ENCODE measurements around the gene C2CD3. TPM values are rescaled to one million over a fixed set of nuclear protein-coding genes. Genes with fewer than 3 reads are reported as not detected.

The C2CD3 gene
- total RNA-seq, 1 donor from 2014 or later: 25.2 TPM

DNA sequence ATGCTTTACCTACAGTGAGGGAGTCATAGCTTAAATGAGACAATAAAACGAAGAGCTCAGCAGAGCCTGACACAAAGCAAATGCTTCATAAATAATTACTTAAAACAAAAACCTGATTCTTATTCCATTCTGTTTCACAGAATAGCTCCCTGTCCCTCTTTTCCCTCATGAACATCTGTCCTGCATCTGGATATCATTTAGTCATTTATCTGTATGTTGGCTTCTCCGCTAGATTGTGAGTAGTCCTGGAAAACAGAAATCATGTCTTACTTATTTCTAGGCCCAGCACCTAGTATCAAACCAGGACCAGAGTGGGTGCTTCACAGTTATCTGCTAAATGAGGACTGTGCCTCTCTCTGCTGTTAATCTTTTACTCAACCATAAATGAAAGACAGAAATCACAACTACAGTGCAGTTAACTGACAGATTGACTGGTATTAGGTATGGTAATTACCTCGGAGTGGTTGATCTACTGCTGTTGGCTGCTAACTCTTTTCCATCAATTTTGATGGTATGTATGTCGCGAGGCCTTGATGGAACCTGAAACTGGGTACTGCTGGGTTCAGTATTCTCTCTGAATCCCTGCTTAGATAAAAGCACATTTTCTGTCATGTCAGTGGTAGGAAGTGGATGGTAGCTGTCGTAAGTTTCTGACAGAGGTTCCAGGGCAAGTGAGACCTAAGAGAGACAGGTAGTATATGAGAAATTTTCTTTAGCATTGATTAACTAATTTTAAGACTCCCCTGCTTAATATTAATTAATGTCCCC lies 31.5 kb downstream of the C2CD3 start:
- TF ChIP-seq, protein P1, sequence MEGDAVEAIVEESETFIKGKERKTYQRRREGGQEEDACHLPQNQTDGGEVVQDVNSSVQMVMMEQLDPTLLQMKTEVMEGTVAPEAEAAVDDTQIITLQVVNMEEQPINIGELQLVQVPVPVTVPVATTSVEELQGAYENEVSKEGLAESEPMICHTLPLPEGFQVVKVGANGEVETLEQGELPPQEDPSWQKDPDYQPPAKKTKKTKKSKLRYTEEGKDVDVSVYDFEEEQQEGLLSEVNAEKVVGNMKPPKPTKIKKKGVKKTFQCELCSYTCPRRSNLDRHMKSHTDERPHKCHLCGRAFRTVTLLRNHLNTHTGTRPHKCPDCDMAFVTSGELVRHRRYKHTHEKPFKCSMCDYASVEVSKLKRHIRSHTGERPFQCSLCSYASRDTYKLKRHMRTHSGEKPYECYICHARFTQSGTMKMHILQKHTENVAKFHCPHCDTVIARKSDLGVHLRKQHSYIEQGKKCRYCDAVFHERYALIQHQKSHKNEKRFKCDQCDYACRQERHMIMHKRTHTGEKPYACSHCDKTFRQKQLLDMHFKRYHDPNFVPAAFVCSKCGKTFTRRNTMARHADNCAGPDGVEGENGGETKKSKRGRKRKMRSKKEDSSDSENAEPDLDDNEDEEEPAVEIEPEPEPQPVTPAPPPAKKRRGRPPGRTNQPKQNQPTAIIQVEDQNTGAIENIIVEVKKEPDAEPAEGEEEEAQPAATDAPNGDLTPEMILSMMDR (IDR thresholded peaks at IDR 0.05): no peak
- Mint-ChIP-seq H3K27ac (ENCODE audit: unreplicated experiment) (peak overlapping the region; percentile 89), H3K27me3 (ENCODE audit: unreplicated experiment) (no peaks in the 10 kb centered on the region), H3K4me3 (ENCODE audit: unreplicated experiment) (no peak overlapping the region), H3K9me3 (ENCODE audit: unreplicated experiment) (no peaks in the 10 kb centered on the region), H3K4me1 (ENCODE audit: unreplicated experiment) (peaks cover 59% of the 10 kb centered on the region), H3K36me3 (ENCODE audit: unreplicated experiment) (peaks cover 5% of the 10 kb centered on the region)
- DNase-seq (ENCODE audit: extremely low spot score, unreplicated experiment): no peak

DNA sequence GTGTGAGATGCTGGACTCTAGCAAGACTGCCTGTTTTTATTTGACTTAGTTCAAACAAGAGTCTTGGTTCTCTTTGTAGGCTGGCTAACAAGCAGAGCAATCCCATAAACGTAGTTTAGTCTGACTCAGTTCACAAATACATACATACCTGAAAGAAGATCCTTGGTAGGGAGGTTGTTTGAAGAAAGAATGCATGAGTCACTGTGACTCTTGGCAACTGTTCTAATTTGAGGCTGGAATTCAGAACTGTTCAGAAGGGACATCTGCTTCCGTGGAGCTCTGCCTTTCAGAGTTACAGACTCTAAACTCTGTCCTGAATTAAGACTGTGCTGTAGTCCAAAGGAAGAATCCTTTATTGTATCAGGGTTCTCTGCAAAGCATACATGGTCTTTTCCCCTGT lies 32.2 kb downstream of the C2CD3 start:
- Mint-ChIP-seq H3K36me3 (ENCODE audit: unreplicated experiment) (peaks cover 5% of the 10 kb centered on the region), H3K4me1 (ENCODE audit: unreplicated experiment) (peaks cover 61% of the 10 kb centered on the region), H3K9me3 (ENCODE audit: unreplicated experiment) (no peaks in the 10 kb centered on the region), H3K27ac (ENCODE audit: unreplicated experiment) (peak overlapping the region; percentile 89), H3K4me3 (ENCODE audit: unreplicated experiment) (no peak overlapping the region), H3K27me3 (ENCODE audit: unreplicated experiment) (no peaks in the 10 kb centered on the region)
- DNase-seq (ENCODE audit: extremely low spot score, unreplicated experiment): no peak
- TF ChIP-seq, protein P1 (IDR thresholded peaks at IDR 0.05): no peak

DNA sequence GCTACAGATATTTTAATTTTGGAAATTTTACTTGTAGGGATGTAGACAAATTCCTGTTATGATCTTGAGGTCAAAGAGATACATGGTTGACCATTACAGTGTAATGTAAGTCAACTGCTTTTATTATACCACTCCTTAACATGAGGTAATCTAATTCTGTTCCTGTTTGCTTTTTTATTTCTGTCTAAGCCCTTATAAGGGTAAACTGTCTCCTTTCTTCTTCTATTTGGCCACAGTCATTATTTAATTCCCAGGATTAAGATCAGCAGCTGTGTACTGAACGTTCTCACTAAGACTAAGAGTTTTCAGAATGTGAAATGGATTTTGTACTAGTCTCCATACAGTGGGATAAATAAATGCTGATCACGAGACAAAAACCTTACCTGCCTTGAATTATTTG lies 32.8 kb downstream of the C2CD3 start:
- H3K27ac Mint-ChIP-seq (ENCODE audit: unreplicated experiment): peak overlapping the region; percentile 89
- peaks cover 5% of the 10 kb centered on the region for H3K36me3 Mint-ChIP-seq (ENCODE audit: unreplicated experiment)
- TF ChIP-seq, protein P1 (IDR thresholded peaks at IDR 0.05): no peak
- DNase-seq (ENCODE audit: extremely low spot score, unreplicated experiment): no peak
- peaks cover 61% of the 10 kb centered on the region for H3K4me1 Mint-ChIP-seq (ENCODE audit: unreplicated experiment)
- no peak overlapping the region for H3K4me3 Mint-ChIP-seq (ENCODE audit: unreplicated experiment)
- H3K9me3 Mint-ChIP-seq (ENCODE audit: unreplicated experiment): no peaks in the 10 kb centered on the region
- no peaks in the 10 kb centered on the region for H3K27me3 Mint-ChIP-seq (ENCODE audit: unreplicated experiment)

DNA sequence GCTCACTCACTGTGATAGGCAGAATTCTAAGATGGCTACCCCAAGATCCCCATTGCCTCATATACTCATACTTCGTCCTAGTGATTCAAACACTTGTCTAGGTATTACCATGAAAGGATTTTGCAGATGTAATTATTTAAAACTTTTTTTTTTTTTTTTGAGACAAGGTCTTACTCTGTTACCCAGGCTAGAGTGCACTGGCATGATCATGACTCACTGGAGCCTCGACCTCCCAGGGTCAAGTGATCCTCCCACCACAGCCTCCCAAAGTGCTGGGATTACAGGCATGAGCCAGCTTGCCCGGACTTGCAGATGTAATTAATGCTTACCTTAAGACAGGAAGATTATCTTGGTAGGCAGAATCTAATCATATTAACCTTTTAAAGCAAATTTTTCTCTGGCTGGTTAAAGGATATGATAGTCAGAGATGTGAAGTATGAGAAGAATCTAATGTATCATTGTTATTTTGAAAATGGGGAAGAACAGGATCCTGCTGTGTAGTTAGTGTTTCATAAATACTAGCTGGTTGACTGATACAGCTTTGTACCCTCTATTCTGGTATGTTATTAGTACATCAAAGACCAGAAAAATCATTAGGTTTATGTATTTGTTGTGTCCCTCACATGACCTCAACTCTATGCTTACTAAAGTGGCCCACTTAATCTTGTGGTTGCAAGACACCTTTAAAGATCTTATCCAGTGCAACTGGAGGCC lies 35.5 kb downstream of the C2CD3 start:
- Mint-ChIP-seq H3K27me3 (ENCODE audit: unreplicated experiment) (no peaks in the 10 kb centered on the region), H3K9me3 (ENCODE audit: unreplicated experiment) (no peaks in the 10 kb centered on the region), H3K36me3 (ENCODE audit: unreplicated experiment) (peaks cover 20% of the 10 kb centered on the region), H3K4me1 (ENCODE audit: unreplicated experiment) (peaks cover 46% of the 10 kb centered on the region), H3K4me3 (ENCODE audit: unreplicated experiment) (no peak overlapping the region), H3K27ac (ENCODE audit: unreplicated experiment) (peak overlapping the region; percentile 78)
- no peak for DNase-seq (ENCODE audit: extremely low spot score, unreplicated experiment)
- TF ChIP-seq, protein P1 (IDR thresholded peaks at IDR 0.05): no peak

DNA sequence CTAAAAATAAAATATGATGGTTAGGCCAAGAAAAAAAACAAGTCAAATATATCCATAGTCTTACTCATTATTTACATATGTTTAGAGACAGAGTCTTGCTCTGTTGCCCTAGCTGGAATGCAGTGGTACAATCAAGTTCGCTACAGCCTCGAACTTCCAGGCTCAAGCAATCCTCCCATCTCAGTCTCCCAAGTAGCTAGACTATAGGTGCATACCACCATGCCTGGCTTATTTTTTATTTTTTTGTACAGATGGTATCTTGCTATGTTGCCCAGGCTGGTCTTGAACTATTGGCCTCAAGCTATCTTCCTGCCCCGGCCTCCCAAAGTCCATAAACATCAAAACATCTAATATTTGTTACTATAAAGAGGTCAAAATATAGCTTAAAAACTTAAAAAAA lies 36.1 kb downstream of the C2CD3 start:
- TF ChIP-seq, protein P1 (IDR thresholded peaks at IDR 0.05): no peak
- peaks cover 23% of the 10 kb centered on the region for H3K36me3 Mint-ChIP-seq (ENCODE audit: unreplicated experiment)
- H3K27me3 Mint-ChIP-seq (ENCODE audit: unreplicated experiment): no peaks in the 10 kb centered on the region
- no peak overlapping the region for H3K4me3 Mint-ChIP-seq (ENCODE audit: unreplicated experiment)
- no peak for DNase-seq (ENCODE audit: extremely low spot score, unreplicated experiment)
- peak overlapping the region; percentile 78 for H3K27ac Mint-ChIP-seq (ENCODE audit: unreplicated experiment)
- H3K9me3 Mint-ChIP-seq (ENCODE audit: unreplicated experiment): no peaks in the 10 kb centered on the region
- peaks cover 42% of the 10 kb centered on the region for H3K4me1 Mint-ChIP-seq (ENCODE audit: unreplicated experiment)

Data from osteocyte (in vitro differentiated cells).